NCI-H2107 treated with DMSO at 0.1 percent for 48 hours (cell line): ENCODE data around the gene SMIM5.
A peak's percentile ranks its signal among the peaks of the same experiment; 100 is the strongest.
"Not testable (repeated sequence)": the region's sequence is repeated elsewhere in the genome, so short reads cannot be mapped to it uniquely, and the experiment has no call there.

ENCODE experiments used
- DNase-seq: peaks from one replicate; lab custom pipeline; 2025; ENCODE audit not compliant: unreplicated experiment; lab: John Stamatoyannopoulos, UW

The SMIM5 gene

DNA sequence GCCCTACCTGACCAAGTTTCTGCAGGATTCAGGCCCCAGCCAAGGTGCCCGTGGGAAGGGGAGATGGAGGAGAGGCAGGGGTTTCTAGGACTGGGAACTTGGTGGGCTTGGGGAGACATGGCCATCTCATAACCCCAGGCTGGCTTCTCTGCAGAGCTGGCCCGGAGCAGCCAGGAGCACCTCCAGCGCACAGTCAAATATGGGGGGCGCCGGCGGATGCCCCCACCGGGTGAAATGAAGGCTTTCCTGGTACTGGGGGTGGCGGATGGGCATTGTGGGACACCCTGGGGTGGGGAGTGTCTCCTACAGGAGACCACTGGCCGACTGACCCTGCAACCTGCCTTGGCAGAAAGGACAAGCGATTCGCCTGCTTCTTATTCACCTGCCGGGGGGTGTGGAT is 9.2 kb upstream of the SMIM5 start:
- DNase-seq: no peak

GRCh38 chr17:75624714-75625345 is 8.4 kb upstream of the SMIM5 start:
- no peak for DNase-seq

DNA sequence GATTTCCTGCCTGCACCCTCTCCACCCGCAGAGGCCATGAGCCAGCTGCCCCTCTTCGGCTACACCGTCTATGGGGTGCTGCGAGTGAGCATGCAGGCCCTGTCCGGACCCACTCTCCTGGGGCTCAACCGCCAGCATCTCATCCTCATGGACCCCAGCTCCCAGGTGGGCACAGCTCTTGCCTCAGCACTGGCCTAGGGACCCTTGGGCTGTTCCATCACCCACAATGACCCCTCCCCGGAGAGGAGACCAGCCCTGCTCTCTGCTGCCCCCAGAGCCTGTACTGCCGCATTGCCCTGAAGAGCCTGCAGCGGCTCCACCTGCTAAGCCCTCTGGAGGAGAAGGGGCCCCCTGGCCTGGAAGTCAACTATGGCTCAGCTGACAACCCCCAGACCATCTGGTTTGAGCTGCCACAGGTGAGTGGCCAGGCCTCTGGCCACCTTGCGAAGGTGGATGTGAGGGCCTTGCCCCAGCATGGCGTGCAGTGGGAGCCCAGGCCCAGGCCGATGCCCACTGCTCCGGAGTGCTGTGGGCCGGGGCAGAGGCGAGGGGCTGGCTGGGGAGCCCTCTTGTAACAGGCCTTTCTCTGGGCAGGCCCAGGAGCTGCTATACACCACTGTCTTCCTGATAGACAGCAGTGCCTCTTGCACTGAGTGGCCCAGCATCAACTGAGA is 7.3 kb upstream of the SMIM5 start:
- no peak for DNase-seq

- no peak for DNase-seq
Observed at GRCh38 chr17:75626496-75627038, 6.7 kb upstream of the SMIM5 start.

DNA sequence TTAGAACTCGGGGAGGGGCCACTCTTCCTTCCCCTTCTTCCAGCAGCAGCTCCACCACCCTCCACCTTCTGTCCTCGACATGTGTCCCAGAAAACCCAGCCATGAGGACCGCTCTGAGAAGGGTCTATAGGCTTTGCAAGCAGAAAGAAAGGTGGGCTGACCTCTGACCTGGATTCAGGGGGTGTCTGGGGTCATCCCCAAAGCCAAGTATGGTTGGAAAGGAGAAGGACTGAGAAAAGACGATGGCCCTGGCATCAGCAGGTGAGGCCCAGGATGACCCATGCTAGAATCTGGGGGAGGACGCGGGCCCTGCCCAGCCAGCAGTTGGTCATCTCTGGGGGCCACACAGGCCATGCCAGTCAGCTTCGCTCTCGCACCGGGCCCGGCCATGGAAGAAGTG is 6.1 kb upstream of the SMIM5 start:
- no peak for DNase-seq

DNA sequence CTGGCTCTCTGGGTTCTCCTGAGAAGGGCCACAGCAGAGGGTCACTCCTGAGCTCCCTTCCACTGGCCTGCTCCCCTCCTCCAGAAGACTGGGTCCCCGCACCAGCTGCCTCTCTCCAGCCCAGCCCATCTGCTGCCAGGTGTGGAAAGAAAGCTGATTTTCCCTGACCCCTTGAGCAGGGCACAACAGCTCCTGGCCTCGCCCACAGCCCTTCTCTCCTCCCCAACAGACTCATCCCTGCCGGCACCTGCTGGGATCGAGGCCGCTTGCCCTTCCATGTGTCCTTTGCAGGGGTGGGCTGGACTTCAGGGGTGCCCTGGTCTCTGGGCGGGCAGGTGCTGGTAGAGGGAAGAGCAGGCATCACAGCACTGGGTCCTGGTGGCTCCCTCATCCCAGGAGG is 4.8 kb upstream of the SMIM5 start:
- no peak for DNase-seq

- DNase-seq: no peak
Observed at GRCh38 chr17:75629157-75629556, 4.1 kb upstream of the SMIM5 start.

DNA sequence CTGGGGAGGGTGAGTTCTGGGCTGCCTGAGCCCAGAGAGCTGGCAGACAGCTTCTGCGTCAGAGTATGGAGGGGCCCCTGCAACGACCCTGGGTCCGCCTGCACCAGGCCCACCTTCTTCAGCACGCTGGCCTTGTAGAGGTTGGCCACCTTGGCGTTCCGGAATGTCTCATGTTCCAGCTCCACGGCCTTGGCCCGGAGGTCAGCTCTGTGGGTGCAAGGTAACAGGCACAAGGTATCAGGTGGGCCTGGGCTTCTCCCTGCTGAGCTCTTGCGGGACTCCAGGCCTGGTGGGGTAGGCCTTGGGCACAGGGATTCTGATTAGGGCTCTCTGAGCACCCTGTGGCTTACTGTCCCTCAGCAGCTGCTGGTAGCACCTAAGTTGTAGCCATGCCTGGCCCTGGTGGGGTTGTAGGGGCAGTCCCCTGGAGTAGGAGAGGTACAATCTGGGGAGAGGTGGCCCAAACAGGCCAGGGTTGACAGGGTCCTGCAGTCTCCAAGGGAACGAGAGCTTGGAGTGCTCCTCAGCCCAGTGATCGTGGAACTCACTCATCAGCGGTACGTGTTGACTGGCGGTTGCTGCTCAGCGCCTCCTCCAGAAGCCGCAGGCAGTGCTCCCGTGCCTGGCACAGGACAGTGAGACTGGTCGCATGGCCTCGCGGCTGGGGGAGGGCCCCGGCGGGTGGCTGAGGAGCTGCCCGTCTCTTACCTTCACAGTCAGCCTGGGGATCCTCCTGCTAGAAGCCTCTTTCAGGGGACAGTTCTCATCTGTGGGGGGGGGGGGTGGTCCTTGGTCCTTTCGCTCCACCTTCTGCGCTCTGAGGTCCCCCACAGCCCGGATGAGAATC is 2.9 kb upstream of the SMIM5 start:
- DNase-seq: no peak

GRCh38 chr17:75631353-75631752 is 1.9 kb upstream of the SMIM5 start:
- no peak for DNase-seq

- DNase-seq: no peak
Observed at GRCh38 chr17:75632428-75632827, 806 bp upstream of the SMIM5 start.

DNA sequence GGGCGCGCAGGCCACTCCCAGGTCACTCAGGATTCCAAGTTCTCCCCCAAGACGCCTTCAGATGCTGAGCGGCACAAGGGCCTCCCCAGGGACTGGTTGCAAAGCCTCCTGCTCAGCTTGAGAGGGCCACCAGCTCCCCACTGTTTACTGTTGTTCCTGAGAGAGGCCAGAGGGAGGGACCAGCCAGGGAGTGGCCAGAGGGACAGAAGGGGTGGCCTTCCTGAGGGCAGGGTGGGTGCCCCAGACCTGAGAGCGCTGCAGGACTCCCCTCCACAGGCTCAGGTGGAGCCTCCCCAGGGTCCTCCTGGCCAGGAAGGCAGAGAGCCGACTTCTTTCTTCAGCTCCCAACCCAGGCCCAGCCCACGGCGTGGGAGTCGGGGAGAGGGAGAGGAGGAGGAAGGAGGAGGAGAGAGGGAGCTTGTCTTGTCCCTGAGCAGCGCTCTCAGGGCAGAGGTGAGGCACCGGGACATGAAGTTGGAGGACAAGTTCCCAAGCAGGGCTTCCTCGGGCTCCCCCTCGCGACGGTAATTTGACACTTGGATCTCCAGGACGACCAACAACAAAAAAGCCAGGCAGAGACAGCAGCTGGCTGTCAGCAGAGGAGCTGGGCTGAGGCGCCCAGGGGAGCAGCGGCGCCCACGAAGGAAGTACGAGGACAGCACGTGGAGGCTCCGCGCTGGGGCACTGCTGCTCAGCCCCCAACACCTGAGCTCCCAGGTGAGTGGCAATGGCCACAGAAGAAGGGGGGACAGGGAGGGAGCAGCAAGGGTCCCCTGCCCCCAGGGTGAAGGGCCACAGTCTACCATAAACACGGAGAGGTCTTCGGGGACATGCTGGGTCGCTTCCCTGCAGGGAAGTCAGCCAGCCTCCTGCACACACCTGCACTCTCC is 497 bp downstream of the SMIM5 start:
- peak; percentile 93 for DNase-seq

- no peak for DNase-seq
Observed at GRCh38 chr17:75634376-75634740, 1.1 kb downstream of the SMIM5 start.

- DNase-seq: no peak
Observed at GRCh38 chr17:75634754-75635609, 1.7 kb downstream of the SMIM5 start.

DNA sequence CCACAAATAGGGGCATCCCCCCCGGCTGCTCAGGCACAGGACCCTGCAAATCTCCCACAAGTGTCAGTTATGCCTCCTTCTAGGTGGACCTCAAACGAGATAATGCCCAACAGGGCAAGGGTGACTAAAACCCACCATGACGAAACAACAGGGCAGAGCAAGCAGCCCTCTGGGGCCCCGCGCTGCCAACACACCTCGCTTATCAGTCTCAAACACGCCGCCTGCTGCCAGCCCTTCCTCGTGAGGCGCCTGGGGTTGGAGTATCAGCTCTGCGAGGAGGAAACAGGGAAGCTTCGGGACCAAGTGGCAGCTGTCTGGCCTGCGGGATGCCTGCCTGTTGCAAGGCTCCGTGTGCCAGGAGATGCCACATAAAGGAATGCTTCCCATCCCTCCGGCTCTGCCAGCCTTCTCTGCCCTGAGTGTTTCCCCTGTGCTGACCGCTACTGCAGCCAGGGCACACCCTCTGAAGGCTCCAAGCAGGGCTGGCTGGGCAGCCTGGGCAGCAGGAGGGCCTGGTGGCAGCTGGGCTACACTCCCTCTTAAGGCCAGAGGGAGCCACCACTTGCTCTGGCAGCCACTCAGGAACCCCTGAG is 2.5 kb downstream of the SMIM5 start:
- no peak for DNase-seq

DNA sequence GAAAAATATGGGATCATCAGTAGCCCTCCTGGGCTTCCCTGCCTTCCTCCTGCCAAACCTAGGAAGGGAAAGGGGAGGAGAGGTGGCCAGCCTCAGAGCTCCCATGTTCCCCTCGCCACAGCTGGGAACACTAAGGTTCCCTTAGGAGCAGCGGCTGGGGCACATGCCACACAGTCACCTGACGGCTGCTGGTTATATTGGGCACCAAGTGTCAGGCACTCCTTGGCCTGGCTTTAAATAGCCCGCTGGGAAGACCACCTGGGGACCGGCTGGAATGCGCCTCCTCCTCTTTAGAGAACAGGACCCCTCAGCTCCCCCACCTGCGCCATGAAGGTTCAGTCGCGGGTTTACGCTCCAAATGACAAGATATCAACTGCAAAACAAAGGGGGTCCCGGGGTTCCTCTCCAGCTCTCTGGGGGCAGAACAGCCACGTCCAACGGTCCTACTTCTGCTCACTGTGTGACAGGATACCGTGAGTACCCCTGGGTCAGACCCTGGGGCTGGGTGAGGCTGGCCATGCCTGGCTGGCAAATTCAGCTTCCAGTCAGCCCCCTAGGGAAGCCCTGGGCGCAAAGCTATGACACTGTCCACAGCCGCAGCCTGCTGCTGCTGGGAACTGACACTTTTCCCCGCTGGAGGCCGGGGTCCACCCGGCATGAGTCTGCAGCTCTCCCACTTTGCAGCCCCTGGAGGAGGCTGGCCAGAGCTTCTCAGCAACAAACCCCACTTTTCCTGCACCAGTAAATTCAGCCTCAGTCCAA is 3.3 kb downstream of the SMIM5 start:
- no peak for DNase-seq

- no peak for DNase-seq
Observed at GRCh38 chr17:75637143-75637538, 3.9 kb downstream of the SMIM5 start.

DNA sequence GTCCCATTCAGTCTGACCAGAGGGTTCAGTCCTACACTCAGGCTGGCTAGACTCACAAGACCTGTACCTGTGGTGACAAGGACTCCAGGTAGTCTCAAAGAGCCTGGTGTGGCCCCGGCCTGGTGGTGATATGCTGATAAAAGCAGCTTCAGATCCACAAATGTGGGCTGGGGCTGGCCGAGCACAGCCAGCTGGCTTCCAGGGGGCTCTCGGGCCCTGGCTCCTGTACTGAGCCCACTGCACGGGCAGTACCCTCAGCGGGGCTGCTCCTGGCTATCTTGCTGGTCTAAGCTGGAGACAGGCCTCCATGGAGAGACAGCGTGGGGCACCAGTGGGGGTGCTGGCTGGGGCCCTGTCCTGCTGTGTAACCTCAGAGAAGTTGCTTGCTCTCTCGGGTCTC is 4.3 kb downstream of the SMIM5 start:
- no peak for DNase-seq

GRCh38 chr17:75638039-75638438 is 4.8 kb downstream of the SMIM5 start:
- DNase-seq: not testable (repeated sequence)

- no peak for DNase-seq
Observed at GRCh38 chr17:75638893-75639292, 5.7 kb downstream of the SMIM5 start.
